ENCODE data around the gene CNN2. TPM values are rescaled to one million over a fixed set of nuclear protein-coding genes. Genes with fewer than 3 reads are reported as not detected.
A peak's percentile ranks its signal among the peaks of the same experiment; 100 is the strongest.

Gene CNN2
- total and polyA plus RNA-seq, 9 of the 15 experiments (the other 6 are each of a cell fraction or from before 2014, with no cell fraction given): 12.1 to 174 (median 52.7) TPM

DNA sequence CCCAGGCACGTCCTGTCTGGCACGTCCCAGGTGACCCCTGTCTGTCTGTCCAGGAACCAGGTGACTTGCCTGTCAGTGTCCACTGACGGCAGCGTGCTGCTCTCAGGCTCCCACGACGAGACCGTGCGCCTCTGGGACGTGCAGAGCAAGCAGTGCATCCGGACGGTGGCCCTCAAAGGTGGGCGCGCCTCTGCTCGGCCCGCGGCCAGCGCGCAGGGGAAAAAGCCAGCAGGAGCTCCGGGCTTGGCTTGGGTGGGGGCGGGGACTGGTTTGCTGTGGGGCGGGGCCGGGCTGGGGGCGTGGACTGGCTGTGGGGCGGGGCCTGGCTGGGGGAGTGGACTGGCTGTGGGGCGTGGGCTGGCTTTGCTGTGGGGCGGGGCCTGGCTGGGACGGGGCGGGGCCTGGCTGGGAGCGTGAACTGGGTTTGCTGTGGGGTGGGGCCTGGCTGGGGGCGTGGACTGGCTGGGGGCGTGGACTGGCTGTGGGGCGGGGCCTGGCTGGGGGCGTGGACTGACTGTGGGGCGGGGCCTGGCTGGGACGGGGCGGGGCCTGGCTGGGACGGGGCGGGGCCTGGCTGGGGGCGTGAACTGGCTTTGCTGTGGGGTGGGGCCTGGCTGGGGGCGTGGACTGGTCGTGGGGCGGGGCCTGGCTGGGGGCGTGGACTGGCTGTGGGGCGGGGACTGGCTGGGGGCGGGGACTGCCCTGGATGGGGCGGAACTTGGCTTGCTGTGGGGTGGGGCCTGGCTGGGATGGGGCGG lies 35.1 kb upstream of the CNN2 start (continued):
- TF ChIP-seq, protein P1, sequence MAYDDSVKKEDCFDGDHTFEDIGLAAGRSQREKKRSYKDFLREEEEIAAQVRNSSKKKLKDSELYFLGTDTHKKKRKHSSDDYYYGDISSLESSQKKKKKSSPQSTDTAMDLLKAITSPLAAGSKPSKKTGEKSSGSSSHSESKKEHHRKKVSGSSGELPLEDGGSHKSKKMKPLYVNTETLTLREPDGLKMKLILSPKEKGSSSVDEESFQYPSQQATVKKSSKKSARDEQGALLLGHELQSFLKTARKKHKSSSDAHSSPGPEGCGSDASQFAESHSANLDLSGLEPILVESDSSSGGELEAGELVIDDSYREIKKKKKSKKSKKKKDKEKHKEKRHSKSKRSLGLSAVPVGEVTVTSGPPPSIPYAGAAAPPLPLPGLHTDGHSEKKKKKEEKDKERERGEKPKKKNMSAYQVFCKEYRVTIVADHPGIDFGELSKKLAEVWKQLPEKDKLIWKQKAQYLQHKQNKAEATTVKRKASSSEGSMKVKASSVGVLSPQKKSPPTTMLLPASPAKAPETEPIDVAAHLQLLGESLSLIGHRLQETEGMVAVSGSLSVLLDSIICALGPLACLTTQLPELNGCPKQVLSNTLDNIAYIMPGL (CRISPR knock-in tag; IDR thresholded peaks at IDR 0.05): no peak
- TF ChIP-seq, protein P2, sequence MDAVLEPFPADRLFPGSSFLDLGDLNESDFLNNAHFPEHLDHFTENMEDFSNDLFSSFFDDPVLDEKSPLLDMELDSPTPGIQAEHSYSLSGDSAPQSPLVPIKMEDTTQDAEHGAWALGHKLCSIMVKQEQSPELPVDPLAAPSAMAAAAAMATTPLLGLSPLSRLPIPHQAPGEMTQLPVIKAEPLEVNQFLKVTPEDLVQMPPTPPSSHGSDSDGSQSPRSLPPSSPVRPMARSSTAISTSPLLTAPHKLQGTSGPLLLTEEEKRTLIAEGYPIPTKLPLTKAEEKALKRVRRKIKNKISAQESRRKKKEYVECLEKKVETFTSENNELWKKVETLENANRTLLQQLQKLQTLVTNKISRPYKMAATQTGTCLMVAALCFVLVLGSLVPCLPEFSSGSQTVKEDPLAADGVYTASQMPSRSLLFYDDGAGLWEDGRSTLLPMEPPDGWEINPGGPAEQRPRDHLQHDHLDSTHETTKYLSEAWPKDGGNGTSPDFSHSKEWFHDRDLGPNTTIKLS (IDR thresholded peaks at IDR 0.05; ENCODE audit: borderline replicate concordance, low read depth): no peak
- TF ChIP-seq HMG20B (CRISPR knock-in tag; IDR thresholded peaks at IDR 0.05): no peak
- 0 out of 4 replicates have a peak, but pooled peaks of 1 of the 2 experiments have one; percentile 23 for TF ChIP-seq MAZ (CRISPR knock-in tag; conservative IDR thresholded peaks at IDR 0.05 in 1 of 2, IDR thresholded peaks at IDR 0.05 in 1 of 2)
- TF ChIP-seq ELF2 (CRISPR knock-in tag; IDR thresholded peaks at IDR 0.05): no peak
- no peak for TF ChIP-seq NR1H2 (CRISPR knock-in tag; IDR thresholded peaks at IDR 0.05)
- TF ChIP-seq, protein P3, sequence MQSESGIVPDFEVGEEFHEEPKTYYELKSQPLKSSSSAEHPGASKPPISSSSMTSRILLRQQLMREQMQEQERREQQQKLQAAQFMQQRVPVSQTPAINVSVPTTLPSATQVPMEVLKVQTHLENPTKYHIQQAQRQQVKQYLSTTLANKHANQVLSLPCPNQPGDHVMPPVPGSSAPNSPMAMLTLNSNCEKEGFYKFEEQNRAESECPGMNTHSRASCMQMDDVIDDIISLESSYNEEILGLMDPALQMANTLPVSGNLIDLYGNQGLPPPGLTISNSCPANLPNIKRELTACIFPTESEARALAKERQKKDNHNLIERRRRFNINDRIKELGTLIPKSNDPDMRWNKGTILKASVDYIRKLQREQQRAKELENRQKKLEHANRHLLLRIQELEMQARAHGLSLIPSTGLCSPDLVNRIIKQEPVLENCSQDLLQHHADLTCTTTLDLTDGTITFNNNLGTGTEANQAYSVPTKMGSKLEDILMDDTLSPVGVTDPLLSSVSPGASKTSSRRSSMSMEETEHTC (IDR thresholded peaks at IDR 0.05): no peak
- TF ChIP-seq, protein P4, sequence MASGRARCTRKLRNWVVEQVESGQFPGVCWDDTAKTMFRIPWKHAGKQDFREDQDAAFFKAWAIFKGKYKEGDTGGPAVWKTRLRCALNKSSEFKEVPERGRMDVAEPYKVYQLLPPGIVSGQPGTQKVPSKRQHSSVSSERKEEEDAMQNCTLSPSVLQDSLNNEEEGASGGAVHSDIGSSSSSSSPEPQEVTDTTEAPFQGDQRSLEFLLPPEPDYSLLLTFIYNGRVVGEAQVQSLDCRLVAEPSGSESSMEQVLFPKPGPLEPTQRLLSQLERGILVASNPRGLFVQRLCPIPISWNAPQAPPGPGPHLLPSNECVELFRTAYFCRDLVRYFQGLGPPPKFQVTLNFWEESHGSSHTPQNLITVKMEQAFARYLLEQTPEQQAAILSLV (tag; IDR thresholded peaks at IDR 0.05): no peak
- TF ChIP-seq CCAR2 (IDR thresholded peaks at IDR 0.05; ENCODE audit: low read depth, low read length): no peak
- TF ChIP-seq ZNF445 (CRISPR knock-in tag; IDR thresholded peaks at IDR 0.05; ENCODE audit: low read depth): no peak
- no peak for TF ChIP-seq TAF15 (IDR thresholded peaks at IDR 0.05; ENCODE audit: low read depth, low read length)
- no peak for TF ChIP-seq COPS2 (conservative IDR thresholded peaks at IDR 0.05)
- no peak for TF ChIP-seq CHCHD3 (CRISPR knock-in tag; IDR thresholded peaks at IDR 0.05)
- no peak for TF ChIP-seq GATAD2A (IDR thresholded peaks at IDR 0.05)
- TF ChIP-seq ZNF780A (CRISPR knock-in tag; IDR thresholded peaks at IDR 0.05): no peak
- TF ChIP-seq, protein P5, sequence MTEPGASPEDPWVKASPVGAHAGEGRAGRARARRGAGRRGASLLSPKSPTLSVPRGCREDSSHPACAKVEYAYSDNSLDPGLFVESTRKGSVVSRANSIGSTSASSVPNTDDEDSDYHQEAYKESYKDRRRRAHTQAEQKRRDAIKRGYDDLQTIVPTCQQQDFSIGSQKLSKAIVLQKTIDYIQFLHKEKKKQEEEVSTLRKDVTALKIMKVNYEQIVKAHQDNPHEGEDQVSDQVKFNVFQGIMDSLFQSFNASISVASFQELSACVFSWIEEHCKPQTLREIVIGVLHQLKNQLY (CRISPR knock-in tag; conservative IDR thresholded peaks at IDR 0.05): no peak
- peak; percentile 22 for TF ChIP-seq HMGN3 (IDR thresholded peaks at IDR 0.05; ENCODE audit: borderline replicate concordance, extremely low read depth, insufficient read length, low read depth, low read length)
